ENCODE data around the gene TMEM179.

Gene TMEM179

GRCh38 chr14:104589338-104590195 is 15.0 kb downstream of the TMEM179 start:
- Histone ChIP-seq H3K9ac (ENCODE audit: low read length) (no peak overlapping the region), H2AFZ (ENCODE audit: low read depth, low read length, severe bottlenecking) (no peak overlapping the region), H3K9me3 (ENCODE audit: insufficient read depth, low read length) (no peaks in the 10 kb centered on the region), H3K27ac (ENCODE audit: low read depth, low read length) (no peak overlapping the region), H3K36me3 (ENCODE audit: low read length) (no peaks in the 10 kb centered on the region), H3K4me3 (ENCODE audit: insufficient read depth, low read length, poor library complexity, severe bottlenecking) (no peak overlapping the region), H4K20me1 (ENCODE audit: low read depth, low read length) (no peaks in the 10 kb centered on the region), H3K79me2 (ENCODE audit: insufficient read depth, low read length) (no peaks in the 10 kb centered on the region), H3K9me2 (replicated peaks; ENCODE audit: insufficient read depth, low read length) (no peaks in the 10 kb centered on the region), H3F3A (ENCODE audit: insufficient read depth) (no peaks in the 10 kb centered on the region), H3K4me2 (ENCODE audit: low read depth, low read length, poor library complexity, severe bottlenecking) (no peak overlapping the region), H3K27me3 (ENCODE audit: low read length) (no peaks in the 10 kb centered on the region)
- TF ChIP-seq EZH2phosphoT487 (conservative IDR thresholded peaks at IDR 0.05; ENCODE audit: low read length) = no peak
- TF ChIP-seq, protein P1, sequence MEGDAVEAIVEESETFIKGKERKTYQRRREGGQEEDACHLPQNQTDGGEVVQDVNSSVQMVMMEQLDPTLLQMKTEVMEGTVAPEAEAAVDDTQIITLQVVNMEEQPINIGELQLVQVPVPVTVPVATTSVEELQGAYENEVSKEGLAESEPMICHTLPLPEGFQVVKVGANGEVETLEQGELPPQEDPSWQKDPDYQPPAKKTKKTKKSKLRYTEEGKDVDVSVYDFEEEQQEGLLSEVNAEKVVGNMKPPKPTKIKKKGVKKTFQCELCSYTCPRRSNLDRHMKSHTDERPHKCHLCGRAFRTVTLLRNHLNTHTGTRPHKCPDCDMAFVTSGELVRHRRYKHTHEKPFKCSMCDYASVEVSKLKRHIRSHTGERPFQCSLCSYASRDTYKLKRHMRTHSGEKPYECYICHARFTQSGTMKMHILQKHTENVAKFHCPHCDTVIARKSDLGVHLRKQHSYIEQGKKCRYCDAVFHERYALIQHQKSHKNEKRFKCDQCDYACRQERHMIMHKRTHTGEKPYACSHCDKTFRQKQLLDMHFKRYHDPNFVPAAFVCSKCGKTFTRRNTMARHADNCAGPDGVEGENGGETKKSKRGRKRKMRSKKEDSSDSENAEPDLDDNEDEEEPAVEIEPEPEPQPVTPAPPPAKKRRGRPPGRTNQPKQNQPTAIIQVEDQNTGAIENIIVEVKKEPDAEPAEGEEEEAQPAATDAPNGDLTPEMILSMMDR (IDR thresholded peaks at IDR 0.05; ENCODE audit: insufficient read depth, low read length, poor library complexity, severe bottlenecking) = no peak

DNA sequence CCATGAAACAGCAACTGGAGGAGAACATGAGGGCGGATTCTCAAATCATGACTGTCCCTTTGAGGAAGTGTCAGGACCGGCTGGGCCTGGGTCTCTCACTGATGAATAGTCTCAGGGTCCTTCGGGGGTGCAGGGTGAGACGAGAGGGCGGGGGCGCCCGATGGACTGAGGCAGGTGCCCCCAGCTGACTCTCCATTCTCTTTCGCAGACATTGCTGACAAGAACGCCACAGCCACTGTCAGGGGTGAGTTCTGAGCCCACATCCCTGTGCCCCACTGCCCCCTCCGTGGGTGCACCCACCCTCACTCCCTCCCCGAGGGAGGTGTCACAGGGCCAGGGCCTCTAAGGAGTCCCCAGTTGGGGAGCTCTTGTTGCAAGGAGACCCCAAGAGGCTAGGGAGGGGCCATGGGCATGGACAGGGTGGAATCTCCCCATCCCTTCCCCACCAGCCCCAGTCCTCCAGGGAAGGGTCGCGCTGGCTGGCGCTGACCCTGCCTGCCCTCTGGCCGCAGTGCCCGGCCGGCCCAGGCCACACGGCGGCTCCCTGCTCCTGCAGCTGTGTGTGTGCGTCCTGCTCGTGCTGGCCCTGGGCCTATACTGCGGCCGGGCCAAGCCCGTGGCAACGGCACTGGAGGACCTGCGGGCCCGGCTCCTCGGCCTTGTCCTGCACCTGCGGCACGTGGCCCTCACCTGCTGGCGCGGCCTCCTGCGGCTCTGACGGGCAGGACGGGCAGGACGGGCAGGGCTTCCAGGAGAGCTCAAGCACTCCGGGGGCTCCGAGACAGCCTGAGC is 16.3 kb downstream of the TMEM179 start:
- Histone ChIP-seq H3K9me3 (ENCODE audit: insufficient read depth, low read length) (no peaks in the 10 kb centered on the region), H3K27me3 (ENCODE audit: low read length) (no peaks in the 10 kb centered on the region), H3F3A (ENCODE audit: insufficient read depth) (no peaks in the 10 kb centered on the region), H3K27ac (ENCODE audit: low read depth, low read length) (no peak overlapping the region), H3K4me2 (ENCODE audit: low read depth, low read length, poor library complexity, severe bottlenecking) (no peak overlapping the region), H3K4me3 (ENCODE audit: insufficient read depth, low read length, poor library complexity, severe bottlenecking) (no peak overlapping the region), H3K36me3 (ENCODE audit: low read length) (no peaks in the 10 kb centered on the region), H3K9ac (ENCODE audit: low read length) (no peak overlapping the region), H3K9me2 (replicated peaks; ENCODE audit: insufficient read depth, low read length) (no peaks in the 10 kb centered on the region), H3K79me2 (ENCODE audit: insufficient read depth, low read length) (no peaks in the 10 kb centered on the region), H4K20me1 (ENCODE audit: low read depth, low read length) (no peaks in the 10 kb centered on the region), H2AFZ (ENCODE audit: low read depth, low read length, severe bottlenecking) (no peak overlapping the region)
- no peak for TF ChIP-seq EZH2phosphoT487 (conservative IDR thresholded peaks at IDR 0.05; ENCODE audit: low read length)
- TF ChIP-seq, protein P1 (IDR thresholded peaks at IDR 0.05; ENCODE audit: insufficient read depth, low read length, poor library complexity, severe bottlenecking) = no peak

GRCh38 chr14:104587641-104588040 is 16.9 kb downstream of the TMEM179 start:
- H3K79me2 ChIP-seq (ENCODE audit: insufficient read depth, low read length) = no peaks in the 10 kb centered on the region
- H3K27ac ChIP-seq (ENCODE audit: low read depth, low read length) = no peak overlapping the region
- H4K20me1 ChIP-seq (ENCODE audit: low read depth, low read length) = no peaks in the 10 kb centered on the region
- no peak overlapping the region for H3K4me2 ChIP-seq (ENCODE audit: low read depth, low read length, poor library complexity, severe bottlenecking)
- H3K9ac ChIP-seq (ENCODE audit: low read length) = no peak overlapping the region
- TF ChIP-seq EZH2phosphoT487 (conservative IDR thresholded peaks at IDR 0.05; ENCODE audit: low read length) = no peak
- TF ChIP-seq, protein P1 (IDR thresholded peaks at IDR 0.05; ENCODE audit: insufficient read depth, low read length, poor library complexity, severe bottlenecking) = no peak
- no peaks in the 10 kb centered on the region for H3K9me2 ChIP-seq (replicated peaks; ENCODE audit: insufficient read depth, low read length)
- no peaks in the 10 kb centered on the region for H3K36me3 ChIP-seq (ENCODE audit: low read length)
- H3K27me3 ChIP-seq (ENCODE audit: low read length) = no peaks in the 10 kb centered on the region
- H3K4me3 ChIP-seq (ENCODE audit: insufficient read depth, low read length, poor library complexity, severe bottlenecking) = no peak overlapping the region
- no peaks in the 10 kb centered on the region for H3K9me3 ChIP-seq (ENCODE audit: insufficient read depth, low read length)
- no peaks in the 10 kb centered on the region for H3F3A ChIP-seq (ENCODE audit: insufficient read depth)
- no peak overlapping the region for H2AFZ ChIP-seq (ENCODE audit: low read depth, low read length, severe bottlenecking)

Measured in SU-DHL-6 (cell line).